ENCODE results near the gene TMEM170B. TPM values are rescaled to one million over a fixed set of nuclear protein-coding genes. Genes with fewer than 3 reads are reported as not detected.

Gene TMEM170B
- total RNA-seq, result 19.3 and 20.3 TPM in 2 replicates
- long read RNA-seq, full-length matches to known transcripts, result 1 of 4 reads
- long read RNA-seq, partial matches to known transcripts, result 1 of 4 reads
- long read RNA-seq, other reads (novel, unspliced or antisense), result 2 of 4 reads

- Mint-ChIP-seq H3K9me3 (no peaks in the 10 kb centered on the region), H3K4me3 (peak within 1 kb of the TSS; percentile 95), H3K27ac (ENCODE audit: unreplicated experiment) (no peak within 1 kb of the TSS), H3K27me3 (ENCODE audit: low read depth) (no peaks in the 10 kb centered on the region), H3K4me1 (peaks cover 30% of the 10 kb centered on the region), H3K36me3 (ENCODE audit: low read depth) (no peaks in the 10 kb centered on the region)
- DNase-seq (ENCODE audit: low read depth, low spot score), result peak; percentile 97
- no peak for TF ChIP-seq CTCF (conservative IDR thresholded peaks at IDR 0.05)
These were observed at the start of gene TMEM170B for GRCh38 chr6:11537229-11538051. Gene TMEM170B (plus strand): TSS chr6:11537749. CDS start chr6:11538278, 529 bp downstream.

- Mint-ChIP-seq H3K27me3 (ENCODE audit: low read depth) (no peaks in the 10 kb centered on the region), H3K4me1 (peaks cover 16% of the 10 kb centered on the region), H3K4me3 (no peak overlapping the region), H3K9me3 (peaks cover 2% of the 10 kb centered on the region), H3K27ac (ENCODE audit: unreplicated experiment) (no peak overlapping the region), H3K36me3 (ENCODE audit: low read depth) (no peaks in the 10 kb centered on the region)
- TF ChIP-seq CTCF (conservative IDR thresholded peaks at IDR 0.05), result no peak
- DNase-seq (ENCODE audit: low read depth, low spot score), result no peak
These were observed 46.6 kb upstream of the TMEM170B start for GRCh38 chr6:11490996-11491395.

GRCh38 chr6:11491596-11492463 is 45.7 kb upstream of the TMEM170B start:
- DNase-seq (ENCODE audit: low read depth, low spot score), result no peak
- no peak for TF ChIP-seq CTCF (conservative IDR thresholded peaks at IDR 0.05)
- no peak overlapping the region for H3K27ac Mint-ChIP-seq (ENCODE audit: unreplicated experiment)
- no peak overlapping the region for H3K4me3 Mint-ChIP-seq
- peaks cover 2% of the 10 kb centered on the region for H3K9me3 Mint-ChIP-seq
- peaks cover 16% of the 10 kb centered on the region for H3K4me1 Mint-ChIP-seq
- H3K27me3 Mint-ChIP-seq (ENCODE audit: low read depth), result no peaks in the 10 kb centered on the region
- H3K36me3 Mint-ChIP-seq (ENCODE audit: low read depth), result no peaks in the 10 kb centered on the region

GRCh38 chr6:11492464-11493290 is 44.9 kb upstream of the TMEM170B start:
- TF ChIP-seq CTCF (conservative IDR thresholded peaks at IDR 0.05), result no peak
- H3K27ac Mint-ChIP-seq (ENCODE audit: unreplicated experiment), result no peak overlapping the region
- H3K27me3 Mint-ChIP-seq (ENCODE audit: low read depth), result no peaks in the 10 kb centered on the region
- no peaks in the 10 kb centered on the region for H3K9me3 Mint-ChIP-seq
- no peak for DNase-seq (ENCODE audit: low read depth, low spot score)
- peaks cover 16% of the 10 kb centered on the region for H3K4me1 Mint-ChIP-seq
- H3K36me3 Mint-ChIP-seq (ENCODE audit: low read depth), result no peaks in the 10 kb centered on the region
- no peak overlapping the region for H3K4me3 Mint-ChIP-seq

GRCh38 chr6:11493974-11494373 is 43.6 kb upstream of the TMEM170B start:
- Mint-ChIP-seq H3K9me3 (no peaks in the 10 kb centered on the region), H3K36me3 (ENCODE audit: low read depth) (no peaks in the 10 kb centered on the region), H3K4me1 (peaks cover 16% of the 10 kb centered on the region), H3K27me3 (ENCODE audit: low read depth) (no peaks in the 10 kb centered on the region), H3K27ac (ENCODE audit: unreplicated experiment) (peak overlapping the region; percentile 44), H3K4me3 (no peak overlapping the region)
- no peak for DNase-seq (ENCODE audit: low read depth, low spot score)
- TF ChIP-seq CTCF (conservative IDR thresholded peaks at IDR 0.05), result no peak

All from neural crest cell (in vitro differentiated cells).